GM08714 (cell line): ENCODE data around the gene MYOCD.

ENCODE experiments used
- H3K4me3 ChIP-seq: fragments of 200-500 bp; sonication (Bioruptor generic); 2 replicates; pipeline ENCODE4 v1.5.1; 2014; ENCODE audit warnings: mild to moderate bottlenecking, low read length, inconsistent platforms
- ZNF274 ChIP-seq: IDR thresholded peaks from 2 replicates; pipeline ENCODE4 v1.6.1; 2012; ENCODE audit warnings: mild to moderate bottlenecking, low read depth, low read length

Gene MYOCD

GRCh38 chr17:12738624-12739023, 72.9 kb downstream of the MYOCD start:
- H3K4me3 ChIP-seq = no peak overlapping the region
- no peak for TF ChIP-seq ZNF274

- H3K4me3 ChIP-seq = no peak overlapping the region
- no peak for TF ChIP-seq ZNF274
Measured at GRCh38 chr17:12739500-12739899, 73.8 kb downstream of the MYOCD start.

GRCh38 chr17:12743046-12743445, 77.4 kb downstream of the MYOCD start:
- H3K4me3 ChIP-seq = no peak overlapping the region
- TF ChIP-seq ZNF274 = no peak

- TF ChIP-seq ZNF274 = no peak
- H3K4me3 ChIP-seq = no peak overlapping the region
Measured at GRCh38 chr17:12744298-12744697, 78.6 kb downstream of the MYOCD start.

- no peak for TF ChIP-seq ZNF274
- H3K4me3 ChIP-seq = no peak overlapping the region
Measured at GRCh38 chr17:12744786-12745185, 79.1 kb downstream of the MYOCD start.

GRCh38 chr17:12745486-12745885, 79.8 kb downstream of the MYOCD start:
- no peak for TF ChIP-seq ZNF274
- no peak overlapping the region for H3K4me3 ChIP-seq

GRCh38 chr17:12756786-12757185, 91.1 kb downstream of the MYOCD start:
- no peak overlapping the region for H3K4me3 ChIP-seq
- TF ChIP-seq ZNF274 = no peak

- no peak overlapping the region for H3K4me3 ChIP-seq
- no peak for TF ChIP-seq ZNF274
Measured at GRCh38 chr17:12759090-12759489, 93.4 kb downstream of the MYOCD start.

- no peak for TF ChIP-seq ZNF274
- no peak overlapping the region for H3K4me3 ChIP-seq
Measured at GRCh38 chr17:12765548-12765947, 99.9 kb downstream of the MYOCD start.

GRCh38 chr17:12768255-12768654, 102.6 kb downstream of the MYOCD start:
- no peak overlapping the region for H3K4me3 ChIP-seq
- TF ChIP-seq ZNF274 = no peak

- TF ChIP-seq ZNF274 = no peak
- H3K4me3 ChIP-seq = no peak overlapping the region
Measured at GRCh38 chr17:12769981-12770380, 104.3 kb downstream of the MYOCD start.

GRCh38 chr17:12773153-12773552, 107.5 kb downstream of the MYOCD start:
- no peak overlapping the region for H3K4me3 ChIP-seq
- no peak for TF ChIP-seq ZNF274

- TF ChIP-seq ZNF274 = no peak
- H3K4me3 ChIP-seq = peak overlapping the region; percentile 68
Measured at GRCh38 chr17:12789075-12789480, 123.4 kb downstream of the MYOCD start.

GRCh38 chr17:12789481-12790248, 124.0 kb downstream of the MYOCD start, which contains the start of gene ARHGAP44:
Gene ARHGAP44 (plus strand): TSS chr17:12789498. CDS start chr17:12789839, 341 bp downstream.
- no peak for TF ChIP-seq ZNF274
- peak within 1 kb of the TSS; percentile 68 for H3K4me3 ChIP-seq

GRCh38 chr17:12790249-12791106, 124.8 kb downstream of the MYOCD start:
- H3K4me3 ChIP-seq = peak overlapping the region; percentile 68
- TF ChIP-seq ZNF274 = no peak
